GOT3 (cell line): ENCODE data around the gene HPCAL1.

Experiments
- DNase-seq: peaks from one replicate; lab custom pipeline; 2025; ENCODE audit warnings: mixed read lengths; lab: John Stamatoyannopoulos, UW

HPCAL1 gene

GRCh38 chr2:10355471-10356438 is 53.1 kb downstream of the HPCAL1 start:
- DNase-seq: no peak

- DNase-seq: no peak
Observed at GRCh38 chr2:10356439-10356811, 53.7 kb downstream of the HPCAL1 start.

GRCh38 chr2:10357193-10358169 is 54.8 kb downstream of the HPCAL1 start:
- DNase-seq: no peak

GRCh38 chr2:10359246-10359645 is 56.5 kb downstream of the HPCAL1 start:
- DNase-seq: no peak

GRCh38 chr2:10359731-10360329 is 57.1 kb downstream of the HPCAL1 start:
- no peak for DNase-seq

GRCh38 chr2:10360460-10360849 is 57.8 kb downstream of the HPCAL1 start:
- no peak for DNase-seq

GRCh38 chr2:10360850-10361588 is 58.3 kb downstream of the HPCAL1 start:
- DNase-seq: no peak

GRCh38 chr2:10362096-10362897 is 59.6 kb downstream of the HPCAL1 start:
- no peak for DNase-seq

GRCh38 chr2:10362898-10363454 is 60.3 kb downstream of the HPCAL1 start:
- DNase-seq: no peak

GRCh38 chr2:10363861-10364610 is 61.3 kb downstream of the HPCAL1 start:
- no peak for DNase-seq

- no peak for DNase-seq
Observed at GRCh38 chr2:10365412-10365811, 62.7 kb downstream of the HPCAL1 start.

GRCh38 chr2:10366601-10367270 is 64.0 kb downstream of the HPCAL1 start:
- no peak for DNase-seq

- DNase-seq: no peak
Observed at GRCh38 chr2:10367472-10368439, 65.1 kb downstream of the HPCAL1 start.

GRCh38 chr2:10368491-10369231 is 66.0 kb downstream of the HPCAL1 start:
- no peak for DNase-seq

GRCh38 chr2:10369269-10370255 is 66.9 kb downstream of the HPCAL1 start:
- no peak for DNase-seq

- DNase-seq: no peak
Observed at GRCh38 chr2:10370390-10370789, 67.7 kb downstream of the HPCAL1 start.
